ENCODE results near the gene ABCD3.

- TF ChIP-seq CTCF (IDR thresholded peaks at IDR 0.05 in 4 of 5, conservative IDR thresholded peaks at IDR 0.05 in 1 of 5) (no peak), POLR2A (IDR thresholded peaks at IDR 0.05) (no peak)
Observed at GRCh38 chr1:94553323-94553730, 135.1 kb downstream of the ABCD3 start.

Measured in gastrocnemius medialis (tissue), 4 donors.